Ovary (tissue), 9 donors: ENCODE measurements around the gene INPP5D. TPM values are rescaled to one million over a fixed set of nuclear protein-coding genes. Genes with fewer than 3 reads are reported as not detected.

Source experiments
- DNase-seq, 5 donors: peaks; one replicate each; pipeline ENCODE4 v3.0.0-alpha.2; 2019 to 2020
- H3K27ac ChIP-seq, 2 donors: fragments of 200-600 bp; one replicate each; pipeline versions ENCODE4 v1.5.1 to v1.8.0; 2019 to 2022
- H3K27me3 ChIP-seq: fragments of 200-600 bp; one replicate; pipeline ENCODE4 v1.8.0; 2022
- H3K36me3 ChIP-seq: fragments of 200-600 bp; sonication (generic); one replicate; pipeline ENCODE4 v1.5.1; 2019
- H3K4me1 ChIP-seq: one replicate; pipeline ENCODE4 v1.8.1; 2013; ENCODE audit warnings: mild to moderate bottlenecking, moderate library complexity; ENCODE audit not compliant: insufficient read depth
- H3K4me3 ChIP-seq: fragments of 200-600 bp; sonication (generic); one replicate; pipeline ENCODE4 v1.5.1; 2017
- H3K9me3 ChIP-seq, 2 donors: fragments of 200-600 bp in 1 of 2; sonication (generic) in 1 of 2; one replicate each; pipeline versions ENCODE4 v1.5.1 to v1.8.1; 2013 to 2019; ENCODE audit warnings: mild to moderate bottlenecking in 1 of 2, moderate library complexity in 1 of 2
- CTCF ChIP-seq, 3 donors: fragments of 450-650 bp in 2 of 3; fragments of 200-600 bp in 1 of 3; IDR thresholded peaks; one replicate each; pipeline versions ENCODE4 v1.5.1 to v1.8.0; 2016 to 2022; ENCODE audit warnings: antibody characterized with exemption in 3 of 3, mild to moderate bottlenecking in 1 of 3
- EP300 ChIP-seq: sonication (generic); formaldehyde crosslinking; IDR thresholded peaks from one replicate; pipeline ENCODE4 v1.6.1; 2017; ENCODE audit warnings: antibody characterized with exemption
- POLR2A ChIP-seq: fragments of 450-650 bp; IDR thresholded peaks from one replicate; pipeline ENCODE4 v1.6.1; 2017; ENCODE audit warnings: antibody characterized with exemption, mild to moderate bottlenecking, moderate library complexity
- WGBS, 3 donors: extraction: QIAGEN DNeasy Blood & Tissue Kit in 1 of 3; methylation state at CpG; one replicate each; pipeline versions ENCODE4 v1.1.5 to v1.1.7; 2013 to 2017; 5-methylcytosine and 5-hydroxymethylcytosine counted together
- intact Hi-C, 4 donors: fragments of 100-400 bp; cut with DNase I; formaldehyde crosslinking; loops; one replicate each; pipeline versions ENCODE4 v1.11.0 to v1.15.1; 2022 to 2023
- polyA plus RNA-seq, 2 donors: library from polyadenylated mRNA; stranded (reverse); fragments of 200-250 nt in 1 of 2; fragments of 350-450 nt in 1 of 2; fragmentation: Illumina TruSeq in 1 of 2; extraction: RNeasy Lipid Tissue Mini Kit (QIAGEN cat#74804) in 1 of 2; gene quantifications; one replicate each; pipeline ENCODE4 v1.2.3, GENCODE V29; 2013 to 2014
- total RNA-seq, 7 donors: library from RNA; depleted of rRNA in 2 of 7; stranded (reverse); fragments of >200 nt in 2 of 7; fragmentation: NEBNext Ultra II Directional in 3 of 7; extraction: Animal tissue kit (Norgen Biotek cat#: 25700) in 3 of 7; gene quantifications; one replicate each; pipeline versions ENCODE4 v1.1.0 to v1.2.4, GENCODE V29; 2016 to 2023
- donor health status: DM: no; HTN: no; CAD: no; lungs with moderate emphysema.
- donor health status: DM: no; HTN: no; CAD: no.
- donor health status: Bipolar disorder and iron deficiency.
- donor health status: DM: yes; HTN: yes; CAD: no.
- donor health status: DM: no; HTN: no; CAD: no.
- donor health status: DM: yes; HTN: yes; CAD: no.

Gene INPP5D
- total and polyA plus RNA-seq, 9 donors, result 4.1 to 14.4 (median 7.7) TPM

- H3K27me3 ChIP-seq, result no peaks in the 10 kb centered on the region
- H3K9me3 ChIP-seq, result no peaks in the 10 kb centered on the region
- no peaks in the 10 kb centered on the region for H3K4me1 ChIP-seq
- no peak for DNase-seq
- H3K4me3 ChIP-seq, result no peak overlapping the region
- H3K27ac ChIP-seq, result no peak overlapping the region
- no peaks in the 10 kb centered on the region for H3K36me3 ChIP-seq
- WGBS, 3 donors, result 71 to 79% (median 78%) methylated on average over 7 of the region's 7 CpGs
- TF ChIP-seq CTCF (IDR thresholded peaks at IDR 0.05) (no peak), EP300 (no peak)
- intact Hi-C loops, result no loop called here
Measured at GRCh38 chr2:233174137-233174536, 114.0 kb downstream of the INPP5D start.

GRCh38 chr2:233178994-233179847 lies 119.1 kb downstream of the INPP5D start:
- intact Hi-C loops, result no loop called here
- Histone ChIP-seq H3K4me1 (no peaks in the 10 kb centered on the region), H3K27me3 (no peaks in the 10 kb centered on the region), H3K4me3 (no peak overlapping the region), H3K36me3 (no peaks in the 10 kb centered on the region), H3K27ac (no peak overlapping the region), H3K9me3 (no peaks in the 10 kb centered on the region)
- 74 to 77% (median 77%) methylated on average over 14 of the region's 14 CpGs for WGBS, 3 donors
- no peak for DNase-seq
- no peak for TF ChIP-seq POLR2A

GRCh38 chr2:233179848-233180366 lies 119.8 kb downstream of the INPP5D start:
- no peak for TF ChIP-seq CTCF (IDR thresholded peaks at IDR 0.05)
- TF ChIP-seq EP300, result no peak
- TF ChIP-seq POLR2A, result no peak
- H3K27me3 ChIP-seq, result no peaks in the 10 kb centered on the region
- H3K36me3 ChIP-seq, result no peaks in the 10 kb centered on the region
- intact Hi-C loops, result no loop called here
- no peak overlapping the region for H3K4me3 ChIP-seq
- H3K27ac ChIP-seq, result no peak overlapping the region
- no peaks in the 10 kb centered on the region for H3K9me3 ChIP-seq
- DNase-seq, result no peak
- WGBS, 3 donors, result 92 to 96% (median 96%) methylated on average over 5 of the region's 5 CpGs
- no peaks in the 10 kb centered on the region for H3K4me1 ChIP-seq

GRCh38 chr2:233183869-233184418 lies 123.8 kb downstream of the INPP5D start:
- Histone ChIP-seq H3K36me3 (no peaks in the 10 kb centered on the region), H3K27ac (no peak overlapping the region), H3K4me1 (no peaks in the 10 kb centered on the region), H3K27me3 (no peaks in the 10 kb centered on the region), H3K9me3 (no peaks in the 10 kb centered on the region), H3K4me3 (no peak overlapping the region)
- intact Hi-C loops, result no loop called here
- WGBS, 3 donors, result 80 to 86% (median 81%) methylated on average over 9 of the region's 9 CpGs
- TF ChIP-seq CTCF (IDR thresholded peaks at IDR 0.05) (no peak), POLR2A (no peak), EP300 (no peak)
- no peak for DNase-seq

GRCh38 chr2:233184669-233185068 lies 124.5 kb downstream of the INPP5D start:
- Histone ChIP-seq H3K4me3 (no peak overlapping the region), H3K27me3 (no peaks in the 10 kb centered on the region), H3K9me3 (no peaks in the 10 kb centered on the region), H3K27ac (no peak overlapping the region), H3K36me3 (no peaks in the 10 kb centered on the region), H3K4me1 (no peaks in the 10 kb centered on the region)
- TF ChIP-seq CTCF (IDR thresholded peaks at IDR 0.05), result no peak
- no peak for TF ChIP-seq POLR2A
- TF ChIP-seq EP300, result no peak
- intact Hi-C loops, result no loop called here
- DNase-seq, result no peak
- 47 to 60% (median 54%) methylated on average over 8 of the region's 8 CpGs for WGBS, 3 donors
